Lower lobe of right lung (tissue), 2 donors: ENCODE measurements around the gene ETFB. TPM values are rescaled to one million over a fixed set of nuclear protein-coding genes. Genes with fewer than 3 reads are reported as not detected.
"Not testable (repeated sequence)": the region's sequence is repeated elsewhere in the genome, so short reads cannot be mapped to it uniquely, and the experiment has no call there.

Experiments used
- ATAC-seq, 2 donors: fragments of 200-7000 bp; cut with Tn5 transposase; one replicate each; pipeline ENCODE4 v1.9.1; 2020 to 2022; ENCODE audit warnings: mild to moderate bottlenecking in 2 of 2, moderate library complexity in 2 of 2
- DNase-seq: peaks from one replicate; pipeline ENCODE4 v3.0.0-alpha.2; 2020
- H3K27ac ChIP-seq: fragments of 200-600 bp; one replicate; pipeline ENCODE4 v1.8.0; 2022
- H3K27me3 ChIP-seq: fragments of 200-600 bp; one replicate; pipeline ENCODE4 v1.8.0; 2022; ENCODE audit warnings: low read depth
- H3K36me3 ChIP-seq: fragments of 200-600 bp; one replicate; pipeline ENCODE4 v1.8.0; 2022; ENCODE audit warnings: mild to moderate bottlenecking
- H3K4me1 ChIP-seq: fragments of 200-600 bp; one replicate; pipeline ENCODE4 v1.8.0; 2022
- H3K4me3 ChIP-seq: fragments of 200-600 bp; one replicate; pipeline ENCODE4 v1.8.0; 2022; ENCODE audit warnings: mild to moderate bottlenecking
- H3K9me3 ChIP-seq: fragments of 200-600 bp; one replicate; pipeline ENCODE4 v1.8.0; 2022
- CTCF ChIP-seq: fragments of 200-600 bp; IDR thresholded peaks from one replicate; pipeline ENCODE4 v1.8.0; 2022; ENCODE audit warnings: antibody characterized with exemption, mild to moderate bottlenecking
- intact Hi-C: fragments of 100-400 bp; cut with DNase I; formaldehyde crosslinking; loops from one replicate; pipeline ENCODE4 v1.11.0; 2022
- total RNA-seq: library from RNA; stranded (reverse); fragmentation: NEBNext Ultra II Directional; extraction: Animal tissue kit (Norgen Biotek cat#: 25700); gene quantifications from one replicate; pipeline ENCODE4 v1.2.1, GENCODE V29; 2021
- donor health status: DM: no; HTN: yes; CAD: no; lungs with severe emphysema.

ETFB gene
- total RNA-seq, 1 donor from 2014 or later: 59.8 TPM

GRCh38 chr19:51399231-51399630 is 33.0 kb upstream of the ETFB start:
- H3K27me3 ChIP-seq: no peaks in the 10 kb centered on the region
- H3K27ac ChIP-seq: no peak overlapping the region
- H3K9me3 ChIP-seq: peaks cover 20% of the 10 kb centered on the region
- intact Hi-C loops: no loop called here
- peaks cover 11% of the 10 kb centered on the region for H3K4me1 ChIP-seq
- H3K4me3 ChIP-seq: no peak overlapping the region
- TF ChIP-seq CTCF: no peak
- no peaks in the 10 kb centered on the region for H3K36me3 ChIP-seq
- ATAC-seq (no peak), DNase-seq (no peak)

GRCh38 chr19:51398096-51398704 is 32.0 kb upstream of the ETFB start:
- no peak for ATAC-seq
- Histone ChIP-seq H3K27me3 (no peaks in the 10 kb centered on the region), H3K4me3 (no peak overlapping the region), H3K9me3 (peaks cover 19% of the 10 kb centered on the region), H3K27ac (no peak overlapping the region), H3K4me1 (peaks cover 11% of the 10 kb centered on the region), H3K36me3 (no peaks in the 10 kb centered on the region)
- intact Hi-C loops: no loop called here
- TF ChIP-seq CTCF: peak; percentile 53
- DNase-seq: no peak

GRCh38 chr19:51397453-51397852 is 31.3 kb upstream of the ETFB start:
- peaks cover 11% of the 10 kb centered on the region for H3K4me1 ChIP-seq

GRCh38 chr19:51396175-51396574 is 30.0 kb upstream of the ETFB start:
- Histone ChIP-seq H3K4me1 (peaks cover 11% of the 10 kb centered on the region), H3K9me3 (no peaks in the 10 kb centered on the region), H3K36me3 (no peaks in the 10 kb centered on the region), H3K27me3 (no peaks in the 10 kb centered on the region), H3K4me3 (no peak overlapping the region), H3K27ac (no peak overlapping the region)
- intact Hi-C loops: no loop called here
- ATAC-seq (no peak), DNase-seq (no peak)
- no peak for TF ChIP-seq CTCF

More at GRCh38 chr19:51397453-51397852, 31.3 kb upstream of the ETFB start:
- H3K36me3 ChIP-seq, intact Hi-C loops, ATAC-seq, H3K27me3 ChIP-seq, H3K27ac ChIP-seq, H3K4me3 ChIP-seq, DNase-seq: not testable (repeated sequence)
- H3K9me3 ChIP-seq: peaks cover 12% of the 10 kb centered on the region

GRCh38 chr19:51394050-51394836 is 28.1 kb upstream of the ETFB start:
- DNase-seq (peak; percentile 95), ATAC-seq (peak; percentile 97 to 98)
- H3K27me3 ChIP-seq: no peaks in the 10 kb centered on the region
- no peaks in the 10 kb centered on the region for H3K9me3 ChIP-seq
- peak overlapping the region; percentile 80 for H3K27ac ChIP-seq
- no peak for TF ChIP-seq CTCF
- peak overlapping the region; percentile 50 for H3K4me3 ChIP-seq
- intact Hi-C loops: no loop called here
- peaks cover 11% of the 10 kb centered on the region for H3K4me1 ChIP-seq
- no peaks in the 10 kb centered on the region for H3K36me3 ChIP-seq

GRCh38 chr19:51392701-51393100 is 26.5 kb upstream of the ETFB start:
- no peak overlapping the region for H3K4me3 ChIP-seq
- H3K9me3 ChIP-seq: no peaks in the 10 kb centered on the region
- no peak for DNase-seq
- TF ChIP-seq CTCF: no peak
- H3K36me3 ChIP-seq: no peaks in the 10 kb centered on the region
- intact Hi-C loops: no loop called here
- H3K4me1 ChIP-seq: peaks cover 11% of the 10 kb centered on the region
- H3K27me3 ChIP-seq: no peaks in the 10 kb centered on the region
- no peak overlapping the region for H3K27ac ChIP-seq
- no peak for ATAC-seq
